Esophagus squamous epithelium (tissue), 5 donors: Measurements from ENCODE around the gene MAPK12. TPM values are rescaled to one million over a fixed set of nuclear protein-coding genes. Genes with fewer than 3 reads are reported as not detected.

Source experiments
- DNase-seq: peaks from one replicate; lab custom pipeline; 2025; lab: John Stamatoyannopoulos, UW
- H3K27ac ChIP-seq, 4 donors: fragments of 200-600 bp; sonication (generic); one replicate each; pipeline ENCODE4 v1.5.1; 2016 to 2019; ENCODE audit warnings: mild to moderate bottlenecking in 1 of 4
- H3K27me3 ChIP-seq, 4 donors: fragments of 200-600 bp; sonication (generic); 1 replicate in 3 of 4; 2 replicates in 1 of 4; pipeline versions ENCODE4 v1.5.1 to v1.6.0; 2017 to 2021; ENCODE audit warnings: antibody characterized with exemption in 1 of 4
- H3K36me3 ChIP-seq, 3 donors: fragments of 200-600 bp; sonication (generic); one replicate each; pipeline ENCODE4 v1.5.1; 2016 to 2019
- H3K4me1 ChIP-seq, 3 donors: fragments of 200-600 bp; sonication (generic); one replicate each; pipeline ENCODE4 v1.5.1; 2017 to 2019
- H3K4me3 ChIP-seq, 4 donors: fragments of 200-600 bp; sonication (generic); 1 replicate in 3 of 4; 2 replicates in 1 of 4; pipeline ENCODE4 v1.5.1; 2016 to 2019; ENCODE audit warnings: mild to moderate bottlenecking in 2 of 4, moderate library complexity in 1 of 4
- H3K9me3 ChIP-seq, 3 donors: fragments of 200-600 bp; sonication (generic); one replicate each; pipeline ENCODE4 v1.5.1; 2016 to 2019
- CTCF ChIP-seq, 6 experiments: fragments of 450-650 bp in 4 of 6; fragments of 200-600 bp in 2 of 6; sonication (generic) in 2 of 6; IDR thresholded peaks; one replicate each; pipeline ENCODE4 v1.5.1; 2016 to 2019; ENCODE audit warnings: antibody characterized with exemption in 6 of 6, mild to moderate bottlenecking in 4 of 6, moderate library complexity in 4 of 6
- POLR2A ChIP-seq, 4 donors: fragments of 450-650 bp; IDR thresholded peaks; one replicate each; pipeline ENCODE4 v1.6.1; 2017; ENCODE audit warnings: antibody characterized with exemption in 4 of 4, mild to moderate bottlenecking in 4 of 4, moderate library complexity in 3 of 4
- WGBS, 2 donors: methylation state at CpG; one replicate each; pipeline ENCODE4 v1.1.5; 2018; 5-methylcytosine and 5-hydroxymethylcytosine counted together
- intact Hi-C: fragments of 100-400 bp; cut with DNase I; formaldehyde crosslinking; loops from one replicate; pipeline ENCODE4 v1.15.0; 2022
- total RNA-seq, 4 donors: library from RNA; depleted of rRNA; stranded (reverse); fragments of >200 nt; gene quantifications; one replicate each; pipeline ENCODE4 v1.1.0, GENCODE V29; 2016
- donor health status: DM: yes; HTN: yes; CAD: no.

The MAPK12 gene
- total RNA-seq, 4 donors from 2014 or later: 0.19 to 6.9 (median 2.3) TPM

- no CpG with 5 or more reads among the region's 24 CpGs for WGBS, 2 donors
- peaks cover 45 to 100% (median 65%) of the 10 kb centered on the region in 3 donors for H3K36me3 ChIP-seq
- no peaks in the 10 kb centered on the region for H3K9me3 ChIP-seq
- no peak for DNase-seq
- H3K4me3 ChIP-seq: no peak overlapping the region
- no peaks in the 10 kb centered on the region for H3K4me1 ChIP-seq
- H3K27ac ChIP-seq: no peak overlapping the region
- intact Hi-C loops: no loop called here
- TF ChIP-seq POLR2A (IDR thresholded peaks at IDR 0.05): no peak
- no peak for TF ChIP-seq CTCF (IDR thresholded peaks at IDR 0.05)
- H3K27me3 ChIP-seq: no peaks in the 10 kb centered on the region
Measured at GRCh38 chr22:50225200-50225969, 36.1 kb downstream of the MAPK12 start.

- Histone ChIP-seq H3K36me3 (peaks cover 47 to 98% (median 61%) of the 10 kb centered on the region in 3 donors), H3K27ac (no peak overlapping the region), H3K27me3 (no peaks in the 10 kb centered on the region), H3K4me3 (no peak overlapping the region), H3K9me3 (no peaks in the 10 kb centered on the region), H3K4me1 (peaks cover 0 to 9% (median 4%) of the 10 kb centered on the region in 3 donors)
- TF ChIP-seq CTCF (IDR thresholded peaks at IDR 0.05) (no peak), POLR2A (IDR thresholded peaks at IDR 0.05) (no peak)
- no peak for DNase-seq
- WGBS, 2 donors: 92 to 94% methylated on average over 11 to 16 of the region's 16 CpGs
- intact Hi-C loops: no loop called here
Measured at GRCh38 chr22:50224071-50224470, 37.4 kb downstream of the MAPK12 start.

GRCh38 chr22:50222508-50222907 lies 39.0 kb downstream of the MAPK12 start:
- Histone ChIP-seq H3K4me1 (peaks cover 0 to 11% (median 4%) of the 10 kb centered on the region in 3 donors), H3K36me3 (peaks cover 55 to 98% (median 67%) of the 10 kb centered on the region in 3 donors), H3K9me3 (no peaks in the 10 kb centered on the region), H3K27me3 (no peaks in the 10 kb centered on the region), H3K27ac (no peak overlapping the region), H3K4me3 (no peak overlapping the region)
- WGBS, 2 donors: 84 to 100% methylated on average over 1 to 4 of the region's 8 CpGs
- DNase-seq: no peak
- intact Hi-C loops: no loop called here
- TF ChIP-seq POLR2A (IDR thresholded peaks at IDR 0.05) (no peak), CTCF (IDR thresholded peaks at IDR 0.05) (no peak)

GRCh38 chr22:50221410-50222300 lies 39.8 kb downstream of the MAPK12 start:
- Histone ChIP-seq H3K27ac (no peak overlapping the region), H3K27me3 (no peaks in the 10 kb centered on the region), H3K4me3 (no peak overlapping the region), H3K4me1 (peaks cover 0 to 11% (median 4%) of the 10 kb centered on the region in 3 donors), H3K9me3 (no peaks in the 10 kb centered on the region), H3K36me3 (peaks cover 58 to 98% (median 70%) of the 10 kb centered on the region in 3 donors)
- TF ChIP-seq CTCF (IDR thresholded peaks at IDR 0.05) (no peak), POLR2A (IDR thresholded peaks at IDR 0.05) (no peak)
- WGBS, 2 donors: 67 to 94% methylated on average over 3 of the region's 19 CpGs
- no peak for DNase-seq
- intact Hi-C loops: no loop called here
